HCT116 (cell line): Measurements from ENCODE around the gene PTRHD1. TPM values are rescaled to one million over a fixed set of nuclear protein-coding genes. Genes with fewer than 3 reads are reported as not detected.

Experiments used
- ATAC-seq: fragments of 200-7000 bp; cut with Tn5 transposase; 2 replicates; pipeline ENCODE4 v1.9.1; 2020; ENCODE audit warnings: mild to moderate bottlenecking, moderate library complexity
- BruUV-seq: library from RNA; stranded (reverse); fragments of 400-500 nt; replicated peaks from 2 replicates; lab custom pipeline; 2021; lab: Mats Ljungman, UMichigan
- CTCF ChIA-PET: fragments of 300-600 bp; sonication (Branson Sonifier 250); formaldehyde crosslinking; loops from one replicate; lab custom pipeline; 2021; ENCODE audit warnings: antibody characterized with exemption; lab: Charles Lee
- POLR2A ChIA-PET: fragments of 300-600, 350-600 bp; sonication (Branson Sonifier 250); formaldehyde crosslinking; loops from one replicate; lab custom pipeline; 2021; ENCODE audit warnings: antibody characterized with exemption; lab: Charles Lee
- RAD21 ChIA-PET, 2 experiments: fragments of 300-600 bp; sonication (Branson Sonifier 250); formaldehyde crosslinking; loops; one replicate each; lab custom pipeline; 2023; ENCODE audit warnings: low total read pairs in 2 of 2; ENCODE audit not compliant: uncharacterized antibody in 2 of 2, unreplicated experiment in 2 of 2, low non-redundant PET in 1 of 2; lab: Charles Lee
- DNase-seq: peaks from one replicate; pipeline ENCODE4 v3.0.0-alpha.2; 2010; ENCODE audit warnings: low read depth, low spot score
- H2AFZ ChIP-seq: fragments of 200-600 bp; shearing (Covaris generic), sonication (generic); 2 replicates; pipeline ENCODE4 v1.6.1; 2017; ENCODE audit warnings: low read depth, mixed run types, mixed read lengths, antibody characterized with exemption, low read length; ENCODE audit not compliant: poor library complexity, severe bottlenecking
- H3K27ac ChIP-seq: 2 replicates; pipeline ENCODE4 v1.5.1; 2012; ENCODE audit warnings: low read depth, low read length
- H3K27me3 ChIP-seq: fragments of 200-600 bp; sonication (generic); 2 replicates; pipeline ENCODE4 v1.6.1; 2016; ENCODE audit warnings: mixed run types, low read length, mixed read lengths; ENCODE audit not compliant: insufficient read depth
- H3K36me3 ChIP-seq, 2 experiments: fragments of 200-500 bp in 1 of 2; fragments of 200-600 bp in 1 of 2; sonication (Bioruptor generic) in 1 of 2; sonication (generic) in 1 of 2; 2 replicates each; pipeline versions ENCODE4 v1.5.1 to v1.6.1; 2014 to 2016; ENCODE audit warnings: low read length in 2 of 2, inconsistent platforms in 1 of 2, mixed read lengths in 1 of 2, mixed run types in 1 of 2; ENCODE audit not compliant: insufficient read depth in 2 of 2, control insufficient read depth in 1 of 2
- H3K4me1 ChIP-seq, 2 experiments: fragments of 200-600 bp in 1 of 2; sonication (generic) in 1 of 2; 2 replicates each; pipeline versions ENCODE4 v1.5.1 to v1.6.1; 2012 to 2017; ENCODE audit warnings: low read length in 2 of 2, inconsistent platforms in 1 of 2, mild to moderate bottlenecking in 1 of 2, mixed read lengths in 1 of 2, mixed run types in 1 of 2, moderate library complexity in 1 of 2; ENCODE audit not compliant: insufficient read depth in 2 of 2, control insufficient read depth in 1 of 2
- H3K4me2 ChIP-seq: fragments of 200-600 bp; sonication (generic); 2 replicates; pipeline ENCODE4 v1.6.1; 2017; ENCODE audit warnings: mixed run types, low read length, mixed read lengths
- H3K4me3 ChIP-seq, 2 experiments: fragments of 200-600 bp in 1 of 2; sonication (generic) in 1 of 2; replicated peaks in 1 of 2; 2 replicates each; pipeline ENCODE4 v1.5.1; 2011 to 2016; ENCODE audit warnings: low read length in 2 of 2, control low read depth in 1 of 2, low read depth in 1 of 2, mild to moderate bottlenecking in 1 of 2, mixed read lengths in 1 of 2, mixed run types in 1 of 2
- H3K79me2 ChIP-seq: fragments of 200-600 bp; sonication (generic); 2 replicates; pipeline ENCODE4 v1.6.1; 2017; ENCODE audit warnings: mild to moderate bottlenecking, mixed run types, low read length, moderate library complexity, mixed read lengths; ENCODE audit not compliant: insufficient read depth
- H3K9ac ChIP-seq: fragments of 200-600 bp; sonication (generic); 2 replicates; pipeline ENCODE4 v1.6.1; 2016; ENCODE audit warnings: low read length, mixed read lengths
- H3K9me2 ChIP-seq: fragments of 200-600 bp; sonication (generic), shearing (Covaris generic); 2 replicates; pipeline ENCODE4 v1.6.1; 2017; ENCODE audit warnings: mixed run types, mild to moderate bottlenecking, moderate library complexity; ENCODE audit not compliant: insufficient read depth
- H3K9me3 ChIP-seq, 2 experiments: fragments of 200-500 bp in 1 of 2; fragments of 200-600 bp in 1 of 2; sonication (Bioruptor generic) in 1 of 2; sonication (generic) in 1 of 2; 2 replicates each; pipeline ENCODE4 v1.6.1; 2014 to 2017; ENCODE audit warnings: low read length in 2 of 2, mixed read lengths in 2 of 2, inconsistent platforms in 1 of 2, low read depth in 1 of 2, mild to moderate bottlenecking in 1 of 2, mixed run types in 1 of 2, moderate library complexity in 1 of 2; ENCODE audit not compliant: control insufficient read depth in 1 of 2, insufficient read depth in 1 of 2
- H4K20me1 ChIP-seq: fragments of 200-600 bp; sonication (generic), shearing (Covaris generic); 2 replicates; pipeline ENCODE4 v1.6.1; 2017; ENCODE audit warnings: mixed run types, mild to moderate bottlenecking, moderate library complexity; ENCODE audit not compliant: insufficient read depth
- FOSL1 ChIP-seq: IDR thresholded peaks from 2 replicates; pipeline ENCODE4 v1.6.1; 2012; ENCODE audit warnings: low read depth
- JUND ChIP-seq: IDR thresholded peaks from 2 replicates; pipeline ENCODE4 v1.6.1; 2012
- POLR2AphosphoS5 ChIP-seq: IDR thresholded peaks from 2 replicates; pipeline ENCODE4 v1.6.1; 2011; ENCODE audit warnings: mild to moderate bottlenecking, low read depth, low read length, moderate library complexity
- SP1 ChIP-seq: IDR thresholded peaks from 2 replicates; pipeline ENCODE4 v1.6.1; 2012; ENCODE audit warnings: low read depth
- ZNF274 ChIP-seq: fragments of 200-500 bp; sonication (Bioruptor generic); IDR thresholded peaks from 2 replicates; pipeline ENCODE4 v1.6.1; 2014; ENCODE audit warnings: mild to moderate bottlenecking, low read depth, low read length, inconsistent platforms
- intact Hi-C: fragments of 100-400 bp; cut with micrococcal nuclease; formaldehyde crosslinking; loops from 2 replicates; pipeline ENCODE4 v1.10.0; 2022
- total RNA-seq: library from RNA; stranded (reverse); gene quantifications from one replicate; pipeline ENCODE4 v1.2.1, GENCODE V29; 2021; ENCODE audit not compliant: unreplicated experiment
- TF ChIP-seq, protein P1 (sequence below), 3 experiments: fragments of 200-600 bp in 1 of 3; sonication (generic) in 1 of 3; IDR thresholded peaks in 2 of 3; conservative IDR thresholded peaks in 1 of 3; 2 replicates each; pipeline ENCODE4 v1.5.1; 2012 to 2017; ENCODE audit warnings: low read depth in 2 of 3, low read length in 2 of 3, antibody characterized with exemption in 1 of 3, borderline replicate concordance in 1 of 3, control low read depth in 1 of 3, mild to moderate bottlenecking in 1 of 3, mixed read lengths in 1 of 3, mixed run types in 1 of 3, moderate library complexity in 1 of 3; ENCODE audit not compliant: insufficient read depth in 1 of 3
- TF ChIP-seq, protein P2 (sequence below): IDR thresholded peaks from 2 replicates; pipeline ENCODE4 v1.6.1; 2012

PTRHD1 gene
- total RNA-seq, 1 experiment from 2014 or later: 24.3 TPM

DNA sequence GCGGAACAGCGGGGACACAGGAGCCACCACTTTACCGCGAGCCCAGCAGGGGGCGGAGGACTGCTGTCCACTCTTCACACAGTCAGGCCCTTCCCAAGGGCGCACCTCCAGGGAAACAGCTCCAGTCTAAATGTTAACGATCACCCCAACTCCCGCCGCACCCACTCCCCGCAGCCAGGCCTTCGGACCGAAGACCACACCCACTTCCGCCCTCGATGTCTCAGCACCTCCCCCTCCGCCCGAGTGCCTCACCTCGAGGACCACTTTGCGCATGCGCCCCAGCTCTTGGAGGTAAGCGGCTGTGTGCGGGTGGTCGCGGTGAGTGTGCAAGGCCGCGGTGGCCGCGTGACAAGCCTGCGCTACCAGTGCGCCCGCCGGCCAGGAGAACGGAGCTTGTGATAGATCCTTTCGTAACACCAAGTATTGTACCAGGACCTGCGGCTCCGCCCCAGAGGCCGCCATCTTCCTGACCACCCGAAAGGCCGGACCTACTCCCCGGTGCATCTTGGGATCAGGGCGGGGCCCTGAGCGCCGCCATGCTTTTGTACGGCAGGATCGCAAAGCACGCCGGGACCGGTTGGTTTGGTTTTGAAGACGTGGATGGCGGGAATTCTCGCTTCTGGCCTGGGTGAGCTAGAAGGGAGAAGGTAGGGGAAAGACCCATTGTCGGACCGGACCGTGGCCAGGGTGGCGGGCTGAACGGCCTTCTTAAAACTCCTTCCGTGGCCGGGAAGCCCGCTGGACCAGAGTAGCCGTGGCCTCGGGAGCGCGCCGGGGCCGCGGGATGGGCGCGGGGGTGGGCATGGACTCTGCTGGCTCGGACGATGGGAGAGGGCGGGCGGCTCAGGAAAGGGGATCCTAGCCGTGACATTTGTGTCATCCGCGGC, at the start of gene PTRHD1, which contains the start of gene CENPO (continued):
- TF ChIP-seq SP1 (peak; percentile 64), ZNF274 (no peak), POLR2AphosphoS5 (peak; percentile 82), JUND (no peak)
- TF ChIP-seq, protein P1, sequence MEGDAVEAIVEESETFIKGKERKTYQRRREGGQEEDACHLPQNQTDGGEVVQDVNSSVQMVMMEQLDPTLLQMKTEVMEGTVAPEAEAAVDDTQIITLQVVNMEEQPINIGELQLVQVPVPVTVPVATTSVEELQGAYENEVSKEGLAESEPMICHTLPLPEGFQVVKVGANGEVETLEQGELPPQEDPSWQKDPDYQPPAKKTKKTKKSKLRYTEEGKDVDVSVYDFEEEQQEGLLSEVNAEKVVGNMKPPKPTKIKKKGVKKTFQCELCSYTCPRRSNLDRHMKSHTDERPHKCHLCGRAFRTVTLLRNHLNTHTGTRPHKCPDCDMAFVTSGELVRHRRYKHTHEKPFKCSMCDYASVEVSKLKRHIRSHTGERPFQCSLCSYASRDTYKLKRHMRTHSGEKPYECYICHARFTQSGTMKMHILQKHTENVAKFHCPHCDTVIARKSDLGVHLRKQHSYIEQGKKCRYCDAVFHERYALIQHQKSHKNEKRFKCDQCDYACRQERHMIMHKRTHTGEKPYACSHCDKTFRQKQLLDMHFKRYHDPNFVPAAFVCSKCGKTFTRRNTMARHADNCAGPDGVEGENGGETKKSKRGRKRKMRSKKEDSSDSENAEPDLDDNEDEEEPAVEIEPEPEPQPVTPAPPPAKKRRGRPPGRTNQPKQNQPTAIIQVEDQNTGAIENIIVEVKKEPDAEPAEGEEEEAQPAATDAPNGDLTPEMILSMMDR (IDR thresholded peaks at IDR 0.05 in 2 of 3, conservative IDR thresholded peaks at IDR 0.05 in 1 of 3; ENCODE audit: borderline replicate concordance in 1 of 3, insufficient read depth in 1 of 3, low read depth in 2 of 3, low read length in 2 of 3): peak in 2 of 3 experiments; percentile 59 to 60; a peak in 4 of 6 replicates

DNA sequence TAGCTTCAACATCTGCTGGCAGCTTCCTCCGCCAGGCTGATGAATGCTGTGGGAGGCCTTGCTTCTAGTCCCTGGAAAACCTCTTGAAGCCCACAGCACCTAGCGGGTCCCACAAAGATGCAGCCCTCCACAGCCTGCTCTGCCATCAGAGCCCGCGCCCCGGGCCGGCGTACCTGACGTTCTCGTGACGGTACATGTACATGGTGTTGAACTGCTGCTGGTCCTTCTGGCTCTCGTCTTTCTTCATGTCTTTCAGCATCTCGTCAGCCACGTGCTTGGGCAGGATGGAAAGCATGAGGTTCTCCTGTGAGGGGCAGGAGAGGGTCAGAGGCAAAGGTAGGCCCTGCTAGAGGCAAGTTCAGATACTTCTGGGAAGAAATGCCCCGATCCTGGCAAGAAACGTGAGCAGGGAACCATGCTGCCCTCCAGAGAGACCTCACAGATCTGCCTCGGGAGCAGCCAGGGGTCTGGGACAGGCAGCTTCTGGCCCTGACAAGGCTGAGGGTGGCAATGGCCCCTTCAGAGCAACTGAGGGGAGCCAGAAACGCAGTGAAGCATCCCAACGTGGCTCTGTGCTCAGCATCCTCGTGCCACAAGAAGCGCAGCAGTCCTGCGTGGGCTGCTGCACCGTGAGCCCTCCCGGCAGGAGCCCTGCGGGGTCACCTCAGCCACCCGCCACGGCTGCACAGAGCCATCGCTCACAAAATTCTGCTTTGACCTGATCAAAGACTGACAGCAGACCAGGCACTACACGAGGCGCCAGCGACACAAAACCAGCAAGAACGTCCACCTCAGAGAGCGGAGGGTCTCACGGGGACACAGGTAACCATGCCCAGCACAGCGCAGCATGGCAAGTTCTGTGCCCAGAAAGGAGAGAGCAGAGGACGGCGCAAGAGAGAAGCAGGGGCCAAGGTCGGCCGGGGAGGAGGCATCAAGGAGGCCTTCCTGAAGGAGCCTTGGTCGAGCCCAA, 49.2 kb upstream of the PTRHD1 start:
- ATAC-seq: no peak
- ChIA-PET POLR2A (no interaction called here), RAD21 (no interaction called here), CTCF (no interaction called here)
- no peaks in the 10 kb centered on the region for H3K4me1 ChIP-seq
- H3K27me3 ChIP-seq: no peaks in the 10 kb centered on the region
- no peak overlapping the region for H3K27ac ChIP-seq
- TF ChIP-seq JUND (no peak), FOSL1 (no peak)
- TF ChIP-seq, protein P2, sequence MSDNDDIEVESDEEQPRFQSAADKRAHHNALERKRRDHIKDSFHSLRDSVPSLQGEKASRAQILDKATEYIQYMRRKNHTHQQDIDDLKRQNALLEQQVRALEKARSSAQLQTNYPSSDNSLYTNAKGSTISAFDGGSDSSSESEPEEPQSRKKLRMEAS: no peak
- no peaks in the 10 kb centered on the region for H3K9me2 ChIP-seq
- no peak for DNase-seq
- H3K4me3 ChIP-seq: no peak overlapping the region
- H3K4me2 ChIP-seq: no peak overlapping the region
- H3K9ac ChIP-seq: no peak overlapping the region
- H3K79me2 ChIP-seq: no peaks in the 10 kb centered on the region
- BruUV-seq: no TSS peak
- no peaks in the 10 kb centered on the region for H3K9me3 ChIP-seq
- H4K20me1 ChIP-seq: no peaks in the 10 kb centered on the region
- H2AFZ ChIP-seq: no peak overlapping the region
- H3K36me3 ChIP-seq: no peaks in the 10 kb centered on the region; a peak in 1 of 4 replicates
- intact Hi-C loops: no loop called here
